Measurements from ENCODE around the gene AR. TPM values are rescaled to one million over a fixed set of nuclear protein-coding genes. Genes with fewer than 3 reads are reported as not detected.

AR gene
- total RNA-seq, 2 donors from 2014 or later: 0.67 to 0.98 TPM

DNA sequence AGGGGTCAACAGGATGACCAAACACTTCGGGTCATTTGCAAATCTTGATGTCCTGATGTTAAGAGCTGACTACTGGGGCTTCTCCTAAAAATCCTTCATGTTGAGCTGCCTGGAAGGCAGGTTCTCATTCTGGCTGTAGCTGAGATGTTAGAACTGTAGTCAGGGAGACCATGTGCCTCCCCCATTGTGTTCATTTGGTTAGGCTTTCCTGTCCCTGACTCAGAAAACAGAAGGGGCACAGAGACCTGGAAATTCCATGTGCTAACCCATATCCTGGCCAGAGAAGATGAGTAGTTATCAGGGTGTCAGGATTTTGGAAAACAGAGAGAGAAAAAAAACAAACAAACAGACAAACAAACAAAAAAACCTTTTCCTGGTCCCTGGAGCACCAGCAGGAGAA lies 177.5 kb downstream of the AR start:
- Histone ChIP-seq H3K9ac (ENCODE audit: low read depth in 2 of 2, low read length in 2 of 2) (no peak overlapping the region), H3K27ac (no peak overlapping the region), H3K4me3 (no peak overlapping the region), H3K27me3 (no peaks in the 10 kb centered on the region), H3K4me1 (no peaks in the 10 kb centered on the region), H3K9me3 (no peaks in the 10 kb centered on the region), H3K36me3 (no peaks in the 10 kb centered on the region)
- TF ChIP-seq, protein P1, sequence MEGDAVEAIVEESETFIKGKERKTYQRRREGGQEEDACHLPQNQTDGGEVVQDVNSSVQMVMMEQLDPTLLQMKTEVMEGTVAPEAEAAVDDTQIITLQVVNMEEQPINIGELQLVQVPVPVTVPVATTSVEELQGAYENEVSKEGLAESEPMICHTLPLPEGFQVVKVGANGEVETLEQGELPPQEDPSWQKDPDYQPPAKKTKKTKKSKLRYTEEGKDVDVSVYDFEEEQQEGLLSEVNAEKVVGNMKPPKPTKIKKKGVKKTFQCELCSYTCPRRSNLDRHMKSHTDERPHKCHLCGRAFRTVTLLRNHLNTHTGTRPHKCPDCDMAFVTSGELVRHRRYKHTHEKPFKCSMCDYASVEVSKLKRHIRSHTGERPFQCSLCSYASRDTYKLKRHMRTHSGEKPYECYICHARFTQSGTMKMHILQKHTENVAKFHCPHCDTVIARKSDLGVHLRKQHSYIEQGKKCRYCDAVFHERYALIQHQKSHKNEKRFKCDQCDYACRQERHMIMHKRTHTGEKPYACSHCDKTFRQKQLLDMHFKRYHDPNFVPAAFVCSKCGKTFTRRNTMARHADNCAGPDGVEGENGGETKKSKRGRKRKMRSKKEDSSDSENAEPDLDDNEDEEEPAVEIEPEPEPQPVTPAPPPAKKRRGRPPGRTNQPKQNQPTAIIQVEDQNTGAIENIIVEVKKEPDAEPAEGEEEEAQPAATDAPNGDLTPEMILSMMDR (IDR thresholded peaks at IDR 0.05): no peak
- no peak for DNase-seq
- intact Hi-C loops (cut with DNase I): no loop called here

DNA sequence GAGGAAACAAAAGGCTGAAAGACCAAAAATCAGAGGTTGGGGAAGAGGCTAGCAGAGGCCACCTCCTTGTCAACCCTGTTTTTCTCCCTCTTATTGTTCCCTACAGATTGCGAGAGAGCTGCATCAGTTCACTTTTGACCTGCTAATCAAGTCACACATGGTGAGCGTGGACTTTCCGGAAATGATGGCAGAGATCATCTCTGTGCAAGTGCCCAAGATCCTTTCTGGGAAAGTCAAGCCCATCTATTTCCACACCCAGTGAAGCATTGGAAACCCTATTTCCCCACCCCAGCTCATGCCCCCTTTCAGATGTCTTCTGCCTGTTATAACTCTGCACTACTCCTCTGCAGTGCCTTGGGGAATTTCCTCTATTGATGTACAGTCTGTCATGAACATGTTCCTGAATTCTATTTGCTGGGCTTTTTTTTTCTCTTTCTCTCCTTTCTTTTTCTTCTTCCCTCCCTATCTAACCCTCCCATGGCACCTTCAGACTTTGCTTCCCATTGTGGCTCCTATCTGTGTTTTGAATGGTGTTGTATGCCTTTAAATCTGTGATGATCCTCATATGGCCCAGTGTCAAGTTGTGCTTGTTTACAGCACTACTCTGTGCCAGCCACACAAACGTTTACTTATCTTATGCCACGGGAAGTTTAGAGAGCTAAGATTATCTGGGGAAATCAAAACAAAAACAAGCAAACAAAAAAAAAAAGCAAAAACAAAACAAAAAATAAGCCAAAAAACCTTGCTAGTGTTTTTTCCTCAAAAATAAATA lies 179.9 kb downstream of the AR start:
- Histone ChIP-seq H3K4me1 (no peaks in the 10 kb centered on the region), H3K9ac (ENCODE audit: low read depth in 2 of 2, low read length in 2 of 2) (no peak overlapping the region), H3K27ac (no peak overlapping the region), H3K27me3 (no peaks in the 10 kb centered on the region), H3K4me3 (no peak overlapping the region), H3K9me3 (no peaks in the 10 kb centered on the region), H3K36me3 (no peaks in the 10 kb centered on the region)
- no peak for DNase-seq
- TF ChIP-seq, protein P1 (IDR thresholded peaks at IDR 0.05): no peak
- intact Hi-C loops (cut with DNase I): no loop called here

DNA sequence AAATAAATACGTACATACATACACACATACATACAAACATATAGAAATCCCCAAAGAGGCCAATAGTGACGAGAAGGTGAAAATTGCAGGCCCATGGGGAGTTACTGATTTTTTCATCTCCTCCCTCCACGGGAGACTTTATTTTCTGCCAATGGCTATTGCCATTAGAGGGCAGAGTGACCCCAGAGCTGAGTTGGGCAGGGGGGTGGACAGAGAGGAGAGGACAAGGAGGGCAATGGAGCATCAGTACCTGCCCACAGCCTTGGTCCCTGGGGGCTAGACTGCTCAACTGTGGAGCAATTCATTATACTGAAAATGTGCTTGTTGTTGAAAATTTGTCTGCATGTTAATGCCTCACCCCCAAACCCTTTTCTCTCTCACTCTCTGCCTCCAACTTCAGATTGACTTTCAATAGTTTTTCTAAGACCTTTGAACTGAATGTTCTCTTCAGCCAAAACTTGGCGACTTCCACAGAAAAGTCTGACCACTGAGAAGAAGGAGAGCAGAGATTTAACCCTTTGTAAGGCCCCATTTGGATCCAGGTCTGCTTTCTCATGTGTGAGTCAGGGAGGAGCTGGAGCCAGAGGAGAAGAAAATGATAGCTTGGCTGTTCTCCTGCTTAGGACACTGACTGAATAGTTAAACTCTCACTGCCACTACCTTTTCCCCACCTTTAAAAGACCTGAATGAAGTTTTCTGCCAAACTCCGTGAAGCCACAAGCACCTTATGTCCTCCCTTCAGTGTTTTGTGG lies 180.7 kb downstream of the AR start:
- DNase-seq: no peak
- Histone ChIP-seq H3K4me3 (no peak overlapping the region), H3K4me1 (no peaks in the 10 kb centered on the region), H3K9me3 (no peaks in the 10 kb centered on the region), H3K9ac (ENCODE audit: low read depth in 2 of 2, low read length in 2 of 2) (no peak overlapping the region), H3K36me3 (no peaks in the 10 kb centered on the region), H3K27me3 (no peaks in the 10 kb centered on the region), H3K27ac (no peak overlapping the region)
- TF ChIP-seq, protein P1 (IDR thresholded peaks at IDR 0.05): no peak
- intact Hi-C loops (cut with DNase I): no loop called here

DNA sequence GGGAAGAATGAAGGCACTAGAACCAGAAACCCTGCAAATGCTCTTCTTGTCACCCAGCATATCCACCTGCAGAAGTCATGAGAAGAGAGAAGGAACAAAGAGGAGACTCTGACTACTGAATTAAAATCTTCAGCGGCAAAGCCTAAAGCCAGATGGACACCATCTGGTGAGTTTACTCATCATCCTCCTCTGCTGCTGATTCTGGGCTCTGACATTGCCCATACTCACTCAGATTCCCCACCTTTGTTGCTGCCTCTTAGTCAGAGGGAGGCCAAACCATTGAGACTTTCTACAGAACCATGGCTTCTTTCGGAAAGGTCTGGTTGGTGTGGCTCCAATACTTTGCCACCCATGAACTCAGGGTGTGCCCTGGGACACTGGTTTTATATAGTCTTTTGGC lies 181.7 kb downstream of the AR start:
- TF ChIP-seq, protein P1 (IDR thresholded peaks at IDR 0.05): no peak
- DNase-seq: no peak
- intact Hi-C loops (cut with DNase I): no loop called here

DNA sequence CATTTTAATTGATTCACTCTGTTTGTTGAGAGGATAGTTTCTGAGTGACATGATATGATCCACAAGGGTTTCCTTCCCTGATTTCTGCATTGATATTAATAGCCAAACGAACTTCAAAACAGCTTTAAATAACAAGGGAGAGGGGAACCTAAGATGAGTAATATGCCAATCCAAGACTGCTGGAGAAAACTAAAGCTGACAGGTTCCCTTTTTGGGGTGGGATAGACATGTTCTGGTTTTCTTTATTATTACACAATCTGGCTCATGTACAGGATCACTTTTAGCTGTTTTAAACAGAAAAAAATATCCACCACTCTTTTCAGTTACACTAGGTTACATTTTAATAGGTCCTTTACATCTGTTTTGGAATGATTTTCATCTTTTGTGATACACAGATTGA lies 182.2 kb downstream of the AR start:
- Histone ChIP-seq H3K27me3 (no peaks in the 10 kb centered on the region), H3K27ac (no peak overlapping the region), H3K4me1 (no peaks in the 10 kb centered on the region), H3K9ac (ENCODE audit: low read depth in 2 of 2, low read length in 2 of 2) (no peak overlapping the region), H3K4me3 (no peak overlapping the region), H3K9me3 (no peaks in the 10 kb centered on the region), H3K36me3 (no peaks in the 10 kb centered on the region)
- intact Hi-C loops (cut with DNase I): no loop called here
- no peak for DNase-seq
- TF ChIP-seq, protein P1 (IDR thresholded peaks at IDR 0.05): no peak

More for the DNA sequence above, 181.7 kb downstream of the AR start:
- Histone ChIP-seq H3K27me3 (no peaks in the 10 kb centered on the region), H3K36me3 (no peaks in the 10 kb centered on the region), H3K4me1 (no peaks in the 10 kb centered on the region), H3K4me3 (no peak overlapping the region), H3K9ac (ENCODE audit: low read depth in 2 of 2, low read length in 2 of 2) (no peak overlapping the region), H3K27ac (no peak overlapping the region), H3K9me3 (no peaks in the 10 kb centered on the region)

Data from colonic mucosa (tissue), 4 donors.